Aorta (tissue), 5 donors: ENCODE data around the gene NOC2L. TPM values are rescaled to one million over a fixed set of nuclear protein-coding genes. Genes with fewer than 3 reads are reported as not detected.
A peak's percentile ranks its signal among the peaks of the same experiment; 100 is the strongest.

Experiments used
- ATAC-seq: fragments of 200-7000 bp; cut with Tn5 transposase; one replicate; pipeline ENCODE4 v1.9.1; 2022; ENCODE audit warnings: moderate library complexity; ENCODE audit not compliant: low FRiP score
- DNase-seq, 2 donors: peaks; one replicate each; pipeline ENCODE4 v3.0.0-alpha.2; 2020
- H3K27ac ChIP-seq, 2 donors: one replicate each; pipeline ENCODE4 v1.5.1; 2013; ENCODE audit warnings: low read length in 2 of 2, mild to moderate bottlenecking in 2 of 2, moderate library complexity in 2 of 2, control low read depth in 1 of 2, inconsistent platforms in 1 of 2, low read depth in 1 of 2
- H3K27me3 ChIP-seq, 2 donors: one replicate each; pipeline ENCODE4 v1.6.1; 2013; ENCODE audit warnings: control low read depth in 1 of 2, low read length in 1 of 2, mild to moderate bottlenecking in 1 of 2, moderate library complexity in 1 of 2; ENCODE audit not compliant: insufficient read depth in 2 of 2, control insufficient read depth in 1 of 2
- H3K36me3 ChIP-seq, 2 donors: one replicate each; pipeline ENCODE4 v1.6.1; 2013; ENCODE audit warnings: control low read depth in 1 of 2, low read length in 1 of 2, mild to moderate bottlenecking in 1 of 2; ENCODE audit not compliant: insufficient read depth in 2 of 2, control insufficient read depth in 1 of 2
- H3K4me1 ChIP-seq, 2 donors: one replicate each; pipeline ENCODE4 v1.6.1; 2013; ENCODE audit warnings: low read length in 2 of 2, control low read depth in 1 of 2, mild to moderate bottlenecking in 1 of 2, moderate library complexity in 1 of 2; ENCODE audit not compliant: insufficient read depth in 2 of 2, control insufficient read depth in 1 of 2
- H3K4me3 ChIP-seq, 2 donors: one replicate each; pipeline ENCODE4 v1.5.1; 2013; ENCODE audit warnings: low read length in 2 of 2, control low read depth in 1 of 2, mild to moderate bottlenecking in 1 of 2
- H3K9me3 ChIP-seq: one replicate; pipeline ENCODE4 v1.6.1; 2013; ENCODE audit warnings: mild to moderate bottlenecking, low read length; ENCODE audit not compliant: control insufficient read depth
- WGBS, 2 donors: extraction: QIAGEN DNeasy Blood & Tissue Kit; methylation state at CpG; one replicate each; pipeline ENCODE4 v1.1.7; 2013; 5-methylcytosine and 5-hydroxymethylcytosine counted together
- intact Hi-C, 2 donors: fragments of 100-400 bp; cut with DNase I; formaldehyde crosslinking; loops; one replicate each; pipeline versions ENCODE4 v1.14.2 to v1.15.0; 2022
- polyA plus RNA-seq, 2 donors: library from polyadenylated mRNA; stranded (reverse); fragments of 200-250 nt; gene quantifications; one replicate each; pipeline ENCODE4 v1.2.3, GENCODE V29; 2013
- total RNA-seq, 2 donors: library from RNA; stranded (reverse); fragmentation: NEBNext Ultra II Directional; extraction: Animal tissue kit (Norgen Biotek cat#: 25700); gene quantifications; one replicate each; pipeline ENCODE4 v1.2.1, GENCODE V29; 2021
- donor health status: healthy with polysubstance abuse.
- donor health status: Bipolar disorder and iron deficiency.
- donor health status: DM: no; HTN: no; CAD: no.
- donor health status: DM: no; HTN: no; CAD: no.
- donor health status: DM: yes; HTN: yes; CAD: no.

Gene NOC2L
- total and polyA plus RNA-seq, 4 donors, result 17.3 to 55.5 (median 38.6) TPM

DNA sequence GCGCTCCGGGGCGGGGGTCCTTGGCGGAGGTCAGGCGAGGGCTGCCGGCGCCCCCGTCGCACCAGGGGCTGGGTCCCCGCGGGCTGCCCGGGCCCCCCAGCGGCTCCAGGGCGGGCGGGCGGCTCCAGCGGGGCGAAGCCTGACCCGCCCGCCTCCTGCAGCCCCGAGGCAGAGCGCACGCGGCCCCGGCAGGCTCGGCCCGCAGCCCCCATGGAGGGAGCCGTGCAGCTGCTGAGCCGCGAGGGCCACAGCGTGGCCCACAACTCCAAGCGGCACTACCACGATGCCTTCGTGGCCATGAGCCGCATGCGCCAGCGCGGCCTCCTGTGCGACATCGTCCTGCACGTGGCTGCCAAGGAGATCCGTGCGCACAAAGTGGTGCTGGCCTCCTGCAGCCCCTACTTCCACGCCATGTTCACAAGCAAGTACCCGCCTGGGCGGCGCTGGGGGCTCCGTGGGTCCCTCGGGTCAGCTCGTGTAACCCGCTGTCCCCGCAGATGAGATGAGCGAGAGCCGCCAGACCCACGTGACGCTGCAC is 2.1 kb upstream of the NOC2L start:
- H3K4me1 ChIP-seq, result no peaks in the 10 kb centered on the region
- no peak overlapping the region for H3K27ac ChIP-seq
- H3K36me3 ChIP-seq, result no peaks in the 10 kb centered on the region
- no peaks in the 10 kb centered on the region for H3K27me3 ChIP-seq
- 36 to 39% methylated on average over 48 to 56 of the region's 56 CpGs for WGBS, 2 donors
- no peak for ATAC-seq
- intact Hi-C loops, result no loop called here
- no peaks in the 10 kb centered on the region for H3K9me3 ChIP-seq
- H3K4me3 ChIP-seq, result peak overlapping the region; percentile 83 to 86
- no peak for DNase-seq

DNA sequence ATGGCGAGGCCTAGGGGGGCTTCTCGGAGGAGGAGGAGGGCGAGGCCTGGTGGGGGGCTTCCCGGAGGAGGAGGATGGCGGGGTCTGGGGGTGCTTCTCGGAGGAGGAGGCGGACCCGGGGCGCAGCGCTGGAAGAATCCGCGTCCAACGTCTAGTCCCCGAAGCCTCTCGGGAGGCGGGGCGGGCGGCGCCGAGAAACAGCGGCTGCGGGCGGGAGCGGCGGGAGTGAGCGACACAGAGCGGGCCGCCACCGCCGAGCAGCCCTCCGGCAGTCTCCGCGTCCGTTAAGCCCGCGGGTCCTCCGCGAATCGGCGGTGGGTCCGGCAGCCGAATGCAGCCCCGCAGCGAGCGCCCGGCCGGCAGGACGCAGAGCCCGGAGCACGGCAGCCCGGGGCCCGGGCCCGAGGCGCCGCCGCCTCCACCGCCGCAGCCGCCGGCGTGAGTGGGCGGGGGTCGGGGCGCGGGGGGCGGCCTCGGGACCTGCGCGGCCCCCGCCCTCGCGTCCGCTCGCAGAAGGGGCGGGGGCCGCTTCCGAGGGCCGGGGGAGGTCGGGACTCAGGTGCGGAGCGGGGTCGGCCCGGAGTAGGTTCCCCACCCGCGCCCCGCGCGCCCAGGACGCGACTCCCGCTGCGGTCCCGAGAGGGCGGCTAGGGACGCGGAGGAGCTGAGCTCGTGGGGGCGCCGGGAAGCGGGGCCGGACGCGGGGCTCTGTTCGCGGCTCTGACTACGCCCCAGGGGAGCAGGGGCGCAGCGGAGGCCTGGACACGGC is 1.5 kb upstream of the NOC2L start, which contains the start of gene KLHL17:
TSS of gene KLHL17 (plus strand) at position 222 of the 769 bp plus-strand sequence. CDS start at position 332, 110 bp downstream.
- Histone ChIP-seq H3K9me3 (no peaks in the 10 kb centered on the region), H3K27me3 (no peaks in the 10 kb centered on the region), H3K27ac (no peak within 1 kb of the TSS), H3K4me3 (peak within 1 kb of the TSS; percentile 83 to 86), H3K4me1 (no peaks in the 10 kb centered on the region), H3K36me3 (no peaks in the 10 kb centered on the region)
- ATAC-seq (peak; percentile 39), DNase-seq (peak; percentile 86 to 95)
- 1 to 2% methylated on average over 45 to 109 of the region's 109 CpGs for WGBS, 2 donors
- intact Hi-C loops, result no loop called here

DNA sequence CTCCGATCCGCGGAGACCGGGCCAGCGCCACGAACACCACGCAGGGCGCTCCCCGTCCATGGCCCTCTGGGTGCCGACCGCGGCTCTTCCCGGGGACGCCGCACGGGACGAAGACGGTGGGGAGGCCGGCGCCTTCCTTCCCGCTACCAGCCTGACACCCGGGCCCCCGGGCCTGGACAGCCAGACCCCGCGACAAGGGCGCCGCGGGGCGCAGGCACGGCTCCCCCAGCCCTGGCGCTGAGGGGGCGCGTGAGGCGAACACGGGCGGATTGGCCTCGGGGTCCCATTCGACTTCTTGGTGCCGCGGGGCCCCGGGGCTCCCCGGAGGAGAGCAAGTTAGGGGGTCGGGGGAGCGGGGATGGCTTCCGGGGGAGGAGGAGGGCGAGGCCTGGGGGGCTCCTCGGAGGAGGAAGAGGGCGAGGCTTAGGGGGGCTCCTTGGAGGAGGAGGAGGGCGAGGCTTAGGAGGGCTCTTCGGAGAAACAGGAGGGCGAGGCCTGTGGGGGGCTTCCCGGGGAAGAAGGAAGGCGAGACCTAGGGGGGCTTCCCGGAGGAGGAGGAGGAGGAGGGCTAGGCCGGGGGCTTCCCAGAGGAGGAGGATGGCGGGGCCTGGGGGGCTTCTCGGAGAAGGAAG is 791 bp upstream of the NOC2L start:
- 20 to 27% methylated on average over 26 to 57 of the region's 57 CpGs for WGBS, 2 donors
- no peaks in the 10 kb centered on the region for H3K4me1 ChIP-seq
- H3K36me3 ChIP-seq, result no peaks in the 10 kb centered on the region
- intact Hi-C loops, result loop anchor here (5.0 to 10.0 kb wide), 2 partner anchors 55 to 58 kb away; no protein-coding TSS in a partner anchor
- H3K27me3 ChIP-seq, result no peaks in the 10 kb centered on the region
- H3K27ac ChIP-seq, result no peak overlapping the region
- DNase-seq, result no peak
- no peaks in the 10 kb centered on the region for H3K9me3 ChIP-seq
- peak overlapping the region; percentile 83 to 86 for H3K4me3 ChIP-seq
- no peak for ATAC-seq

DNA sequence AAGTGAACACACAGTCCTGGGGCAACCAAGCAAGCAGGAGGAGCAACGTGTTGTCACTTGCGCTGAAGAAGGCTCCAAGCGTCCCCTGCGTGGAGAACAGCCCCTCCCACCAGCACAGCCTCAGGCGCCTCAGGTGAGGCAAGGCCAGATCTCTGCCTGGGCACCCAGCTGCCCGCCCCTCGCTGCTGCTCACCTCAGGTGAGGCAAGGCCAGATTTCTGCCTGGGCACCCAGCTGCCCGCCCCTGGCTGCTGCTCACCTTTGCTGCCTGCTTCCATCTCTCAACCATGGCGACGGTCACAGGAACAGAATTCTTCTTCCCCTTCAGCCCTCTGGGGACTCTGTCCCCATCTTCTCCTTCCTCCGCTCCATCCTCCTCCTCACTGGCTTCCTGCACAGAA is 2.4 kb downstream of the NOC2L start:
- Histone ChIP-seq H3K4me1 (no peaks in the 10 kb centered on the region), H3K36me3 (no peaks in the 10 kb centered on the region), H3K27me3 (no peaks in the 10 kb centered on the region), H3K27ac (no peak overlapping the region), H3K9me3 (no peaks in the 10 kb centered on the region), H3K4me3 (no peak overlapping the region)
- 92 to 94% methylated on average over 11 of the region's 11 CpGs for WGBS, 2 donors
- ATAC-seq (no peak), DNase-seq (no peak)
- intact Hi-C loops, result loop anchor here (5.0 to 10.0 kb wide), 2 partner anchors 52 to 54 kb away; no protein-coding TSS in a partner anchor

DNA sequence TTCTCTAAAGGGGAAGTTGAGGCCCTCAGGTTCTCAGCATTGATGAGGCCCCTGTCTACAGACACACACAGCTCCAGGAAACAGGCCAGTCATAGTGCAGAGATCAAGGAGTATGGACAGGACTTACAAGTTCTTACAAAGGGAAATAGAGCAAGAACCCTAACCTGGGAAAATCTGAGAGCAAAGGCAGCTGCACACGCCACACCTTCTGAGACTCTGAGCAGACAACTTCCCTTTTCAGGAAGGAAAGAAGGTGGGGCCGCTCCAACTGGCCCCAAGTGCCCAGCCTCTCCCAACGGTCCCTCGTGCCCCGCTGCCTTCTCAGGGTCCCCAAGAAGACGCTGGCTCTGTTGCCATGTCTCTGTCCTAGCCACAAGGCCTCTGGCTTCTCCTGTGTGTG is 3.6 kb downstream of the NOC2L start:
- WGBS, 2 donors, result 88 to 99% methylated on average over 6 of the region's 6 CpGs
- ATAC-seq, result no peak
- Histone ChIP-seq H3K4me3 (no peak overlapping the region), H3K27me3 (no peaks in the 10 kb centered on the region), H3K9me3 (no peaks in the 10 kb centered on the region), H3K4me1 (no peaks in the 10 kb centered on the region), H3K36me3 (no peaks in the 10 kb centered on the region), H3K27ac (no peak overlapping the region)
- intact Hi-C loops, result loop anchor here (5.0 to 10.0 kb wide), 2 partner anchors 51 to 53 kb away; no protein-coding TSS in a partner anchor
- no peak for DNase-seq

DNA sequence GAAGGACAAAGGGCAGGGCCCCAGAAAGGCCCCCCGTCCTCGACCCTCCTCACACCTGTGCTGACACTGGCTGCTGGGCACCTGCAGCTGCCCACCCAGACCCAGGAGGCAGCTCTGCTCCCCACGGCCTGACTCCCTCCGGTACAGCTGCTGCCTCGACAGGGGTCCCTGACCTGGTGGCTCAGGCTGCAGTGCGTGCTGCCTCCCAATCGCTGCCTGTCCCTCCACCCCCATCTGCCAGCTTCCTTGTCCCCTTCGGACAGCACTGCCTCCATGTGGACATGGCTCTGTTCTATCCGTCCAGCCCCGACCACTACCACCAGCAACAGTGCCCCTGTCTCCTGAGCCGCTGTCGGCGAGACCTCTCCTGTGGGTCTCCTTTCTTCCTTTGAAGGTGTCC is 4.1 kb downstream of the NOC2L start:
- H3K27me3 ChIP-seq, result no peaks in the 10 kb centered on the region
- H3K4me1 ChIP-seq, result no peaks in the 10 kb centered on the region
- 84 to 90% methylated on average over 13 of the region's 13 CpGs for WGBS, 2 donors
- H3K36me3 ChIP-seq, result peaks cover 0 to 2% of the 10 kb centered on the region in 2 donors
- DNase-seq, result no peak
- H3K9me3 ChIP-seq, result no peaks in the 10 kb centered on the region
- intact Hi-C loops, result loop anchor here (5.0 to 10.0 kb wide), 2 partner anchors 50 to 53 kb away; no protein-coding TSS in a partner anchor
- ATAC-seq, result no peak
- H3K4me3 ChIP-seq, result no peak overlapping the region
- no peak overlapping the region for H3K27ac ChIP-seq

DNA sequence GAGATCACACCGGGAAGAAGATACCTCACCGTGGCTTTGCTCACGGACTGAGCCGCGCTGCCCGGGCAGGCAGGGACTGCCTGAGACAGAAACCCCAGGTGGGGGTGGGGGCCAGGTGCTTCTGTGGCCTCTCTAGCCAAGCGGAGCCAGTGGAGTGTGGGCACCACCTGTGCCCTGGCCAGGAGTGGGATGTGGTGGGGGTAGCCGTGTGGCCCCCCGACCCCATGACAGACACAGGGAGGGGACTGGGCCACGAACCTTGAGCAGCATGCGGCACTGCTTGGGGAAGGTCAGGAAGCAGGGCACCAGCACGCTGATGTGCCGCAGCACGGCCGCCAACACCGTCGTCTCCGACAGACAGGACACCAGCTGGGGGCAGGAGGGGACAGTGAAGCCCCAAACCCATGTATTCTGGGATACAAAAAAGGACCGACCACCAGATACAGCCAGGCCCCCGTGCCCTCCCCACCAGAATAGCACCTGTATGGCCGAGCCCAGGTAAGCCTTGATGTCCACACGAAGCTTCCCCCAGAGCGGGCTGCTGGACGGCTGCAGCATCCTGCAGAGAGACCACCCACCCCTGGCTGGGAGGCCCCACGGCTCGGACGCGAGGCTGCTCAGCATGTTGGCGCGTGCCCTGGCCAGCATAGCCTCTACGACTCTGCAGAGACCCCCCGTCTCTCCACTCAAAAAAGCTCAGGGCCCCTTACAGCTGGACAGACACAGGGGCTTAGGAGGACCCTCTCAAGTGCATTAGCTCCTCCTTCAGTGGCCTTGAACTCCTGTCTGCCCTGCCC is 5.3 kb downstream of the NOC2L start:
- Histone ChIP-seq H3K9me3 (no peaks in the 10 kb centered on the region), H3K36me3 (peaks cover 0 to 2% of the 10 kb centered on the region in 2 donors), H3K27ac (no peak overlapping the region), H3K4me1 (no peaks in the 10 kb centered on the region), H3K27me3 (no peaks in the 10 kb centered on the region), H3K4me3 (no peak overlapping the region)
- intact Hi-C loops, result loop anchor here in 1 of 2 donors (10.0 kb wide), 1 partner anchor 49 kb away; no protein-coding TSS in a partner anchor
- WGBS, 2 donors, result 87 to 88% methylated on average over 32 of the region's 32 CpGs
- DNase-seq, result no peak
- no peak for ATAC-seq

DNA sequence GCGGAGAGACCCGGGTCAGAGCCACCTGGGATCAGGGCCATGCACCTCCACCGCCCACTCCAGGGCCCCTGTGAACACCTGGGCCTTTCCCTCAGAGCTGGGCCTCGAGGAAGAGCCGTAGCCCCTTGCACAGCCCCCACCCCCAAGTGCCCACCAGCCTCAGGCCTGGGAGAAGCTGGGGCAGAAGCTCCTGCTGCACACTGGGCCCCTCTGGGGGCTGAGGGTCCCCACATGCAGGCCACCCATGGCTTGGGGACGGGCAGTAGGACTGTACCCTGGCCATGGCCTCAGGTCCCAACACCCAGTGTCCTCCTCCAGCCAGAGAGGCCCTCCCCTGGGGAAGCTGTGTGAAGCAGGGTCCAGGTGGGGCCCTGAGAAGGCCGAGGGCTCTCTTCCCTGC is 6.5 kb downstream of the NOC2L start:
- intact Hi-C loops, result loop anchor here in 1 of 2 donors (10.0 kb wide), 1 partner anchor 48 kb away; no protein-coding TSS in a partner anchor

More for the DNA sequence above, 6.5 kb downstream of the NOC2L start:
- Histone ChIP-seq H3K4me3 (no peak overlapping the region), H3K36me3 (peaks cover 0 to 2% of the 10 kb centered on the region in 2 donors), H3K27me3 (no peaks in the 10 kb centered on the region), H3K27ac (no peak overlapping the region), H3K4me1 (no peaks in the 10 kb centered on the region), H3K9me3 (no peaks in the 10 kb centered on the region)
- WGBS, 2 donors, result 88 to 93% methylated on average over 7 of the region's 7 CpGs
- DNase-seq (no peak), ATAC-seq (no peak)
